ENCODE results near the gene IMMP2L.

IMMP2L gene

DNA sequence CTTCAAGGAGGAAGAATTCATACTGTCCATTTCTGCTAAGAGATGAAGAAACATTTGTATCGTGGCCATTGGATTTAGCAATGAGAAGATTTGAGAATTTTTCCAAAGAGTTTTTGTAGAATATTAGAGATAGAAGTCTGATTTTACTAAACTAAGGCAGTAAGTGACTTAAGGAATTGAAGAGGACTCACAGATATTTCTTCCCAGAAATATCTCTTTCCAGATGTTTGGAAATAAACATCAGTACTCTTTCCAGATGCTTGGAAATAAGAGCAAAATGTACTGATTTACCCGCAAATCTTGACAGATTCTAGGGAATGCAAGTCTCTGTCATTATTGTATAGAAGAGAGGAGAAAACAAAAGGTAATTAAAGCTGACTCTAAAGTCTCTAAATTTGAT is 91.3 kb downstream of the IMMP2L start:
- TF ChIP-seq SIN3A (IDR thresholded peaks at IDR 0.05; ENCODE audit: borderline replicate concordance, insufficient read depth, low read length) (no peak), FOXP2 (optimal IDR thresholded peaks at IDR 0.05; ENCODE audit: borderline replicate concordance, extremely low read depth, extremely low read length, insufficient read depth) (no peak), POLR2AphosphoS5 (IDR thresholded peaks at IDR 0.05; ENCODE audit: low read depth, low read length) (no peak), TAF1 (IDR thresholded peaks at IDR 0.05; ENCODE audit: borderline replicate concordance, insufficient read depth, low read length) (no peak)
- TF ChIP-seq, protein P1, sequence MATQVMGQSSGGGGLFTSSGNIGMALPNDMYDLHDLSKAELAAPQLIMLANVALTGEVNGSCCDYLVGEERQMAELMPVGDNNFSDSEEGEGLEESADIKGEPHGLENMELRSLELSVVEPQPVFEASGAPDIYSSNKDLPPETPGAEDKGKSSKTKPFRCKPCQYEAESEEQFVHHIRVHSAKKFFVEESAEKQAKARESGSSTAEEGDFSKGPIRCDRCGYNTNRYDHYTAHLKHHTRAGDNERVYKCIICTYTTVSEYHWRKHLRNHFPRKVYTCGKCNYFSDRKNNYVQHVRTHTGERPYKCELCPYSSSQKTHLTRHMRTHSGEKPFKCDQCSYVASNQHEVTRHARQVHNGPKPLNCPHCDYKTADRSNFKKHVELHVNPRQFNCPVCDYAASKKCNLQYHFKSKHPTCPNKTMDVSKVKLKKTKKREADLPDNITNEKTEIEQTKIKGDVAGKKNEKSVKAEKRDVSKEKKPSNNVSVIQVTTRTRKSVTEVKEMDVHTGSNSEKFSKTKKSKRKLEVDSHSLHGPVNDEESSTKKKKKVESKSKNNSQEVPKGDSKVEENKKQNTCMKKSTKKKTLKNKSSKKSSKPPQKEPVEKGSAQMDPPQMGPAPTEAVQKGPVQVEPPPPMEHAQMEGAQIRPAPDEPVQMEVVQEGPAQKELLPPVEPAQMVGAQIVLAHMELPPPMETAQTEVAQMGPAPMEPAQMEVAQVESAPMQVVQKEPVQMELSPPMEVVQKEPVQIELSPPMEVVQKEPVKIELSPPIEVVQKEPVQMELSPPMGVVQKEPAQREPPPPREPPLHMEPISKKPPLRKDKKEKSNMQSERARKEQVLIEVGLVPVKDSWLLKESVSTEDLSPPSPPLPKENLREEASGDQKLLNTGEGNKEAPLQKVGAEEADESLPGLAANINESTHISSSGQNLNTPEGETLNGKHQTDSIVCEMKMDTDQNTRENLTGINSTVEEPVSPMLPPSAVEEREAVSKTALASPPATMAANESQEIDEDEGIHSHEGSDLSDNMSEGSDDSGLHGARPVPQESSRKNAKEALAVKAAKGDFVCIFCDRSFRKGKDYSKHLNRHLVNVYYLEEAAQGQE (IDR thresholded peaks at IDR 0.05; ENCODE audit: insufficient read depth in 1 of 2, low read depth in 2 of 2, low read length in 2 of 2) = no peak

DNA sequence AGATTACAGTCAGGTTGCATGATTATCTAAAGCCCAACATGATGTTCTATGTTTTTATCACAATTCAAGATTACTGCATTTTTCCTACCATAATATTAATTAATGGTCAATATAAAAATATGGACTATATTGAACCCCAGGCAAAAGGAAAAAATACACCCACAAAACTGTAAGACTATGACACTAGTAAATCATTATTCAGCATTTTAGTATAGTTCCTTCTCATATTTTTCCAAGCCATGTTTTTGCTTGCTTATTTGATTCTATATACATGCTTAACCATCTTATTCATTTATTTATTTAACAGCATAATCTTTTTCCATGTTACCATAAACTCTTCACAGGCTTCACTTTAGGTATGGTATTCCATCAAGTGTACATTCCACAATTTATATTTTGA is 101.6 kb downstream of the IMMP2L start:
- TF ChIP-seq POLR2AphosphoS5 (IDR thresholded peaks at IDR 0.05; ENCODE audit: low read depth, low read length) (no peak), SIN3A (IDR thresholded peaks at IDR 0.05; ENCODE audit: borderline replicate concordance, insufficient read depth, low read length) (no peak), TAF1 (IDR thresholded peaks at IDR 0.05; ENCODE audit: borderline replicate concordance, insufficient read depth, low read length) (no peak), FOXP2 (optimal IDR thresholded peaks at IDR 0.05; ENCODE audit: borderline replicate concordance, extremely low read depth, extremely low read length, insufficient read depth) (no peak)
- TF ChIP-seq, protein P1 (IDR thresholded peaks at IDR 0.05; ENCODE audit: insufficient read depth in 1 of 2, low read depth in 2 of 2, low read length in 2 of 2) = no peak

DNA sequence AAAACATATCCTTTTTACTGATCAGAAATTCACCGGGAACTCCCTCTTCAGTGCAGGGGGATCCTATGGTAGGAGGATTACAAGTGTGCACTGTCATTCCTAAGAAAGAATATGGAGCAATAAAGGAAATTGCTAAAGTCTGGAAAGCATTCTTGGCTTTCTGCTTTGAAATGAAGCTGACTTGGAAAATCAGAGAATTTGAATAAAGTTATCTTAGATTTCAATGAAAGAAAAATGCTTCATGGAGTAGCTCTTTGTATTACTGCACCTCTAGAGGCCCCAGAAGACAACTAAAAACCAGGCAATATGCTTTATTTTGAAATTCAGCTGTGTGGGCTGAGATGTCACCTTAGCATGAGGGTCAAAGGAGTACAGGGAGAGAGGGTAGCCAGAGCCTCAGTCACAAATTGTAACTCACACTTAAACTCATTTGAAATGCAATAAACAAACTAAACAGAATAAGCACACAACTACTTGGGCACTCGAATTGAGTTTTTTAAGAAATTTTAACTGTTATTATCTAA is 102.5 kb downstream of the IMMP2L start:
- TF ChIP-seq POLR2AphosphoS5 (IDR thresholded peaks at IDR 0.05; ENCODE audit: low read depth, low read length) = no peak
- no peak for TF ChIP-seq TAF1 (IDR thresholded peaks at IDR 0.05; ENCODE audit: borderline replicate concordance, insufficient read depth, low read length)
- TF ChIP-seq SIN3A (IDR thresholded peaks at IDR 0.05; ENCODE audit: borderline replicate concordance, insufficient read depth, low read length) = no peak
- TF ChIP-seq FOXP2 (optimal IDR thresholded peaks at IDR 0.05; ENCODE audit: borderline replicate concordance, extremely low read depth, extremely low read length, insufficient read depth) = no peak
- TF ChIP-seq, protein P1 (IDR thresholded peaks at IDR 0.05; ENCODE audit: insufficient read depth in 1 of 2, low read depth in 2 of 2, low read length in 2 of 2) = no peak

DNA sequence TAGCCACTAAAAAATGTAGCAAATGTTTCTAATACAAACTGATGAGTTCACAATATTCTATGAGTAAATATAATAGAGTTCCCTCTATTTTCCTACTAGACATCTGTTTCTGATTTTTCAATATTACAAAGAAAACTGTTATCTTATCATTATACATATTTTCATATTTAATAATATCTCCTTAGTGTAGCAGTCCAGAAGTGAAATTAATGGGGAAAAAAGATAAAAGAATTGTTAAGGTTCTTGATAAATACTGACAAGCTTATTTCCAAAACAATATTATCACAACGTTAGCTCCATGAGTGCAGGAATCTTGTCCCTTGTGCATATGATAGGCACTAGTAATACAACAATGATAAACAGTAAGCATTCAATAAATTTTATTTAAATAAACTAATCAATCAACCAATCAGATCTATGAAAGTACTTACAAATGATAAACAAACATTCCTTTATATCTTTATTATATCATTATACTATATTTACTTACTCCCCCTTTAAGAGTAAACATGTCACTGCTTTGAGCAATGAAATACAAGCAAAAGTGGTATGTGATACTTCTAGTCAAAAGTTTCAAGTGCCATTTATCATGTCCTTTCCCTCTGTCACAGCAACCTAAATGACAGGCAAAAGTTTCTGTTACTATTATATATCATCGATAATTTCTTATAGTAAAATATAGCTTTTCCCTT is 103.1 kb downstream of the IMMP2L start:
- TF ChIP-seq, protein P1 (IDR thresholded peaks at IDR 0.05; ENCODE audit: insufficient read depth in 1 of 2, low read depth in 2 of 2, low read length in 2 of 2) = no peak
- TF ChIP-seq POLR2AphosphoS5 (IDR thresholded peaks at IDR 0.05; ENCODE audit: low read depth, low read length) = no peak
- TF ChIP-seq TAF1 (IDR thresholded peaks at IDR 0.05; ENCODE audit: borderline replicate concordance, insufficient read depth, low read length) = no peak
- no peak for TF ChIP-seq FOXP2 (optimal IDR thresholded peaks at IDR 0.05; ENCODE audit: borderline replicate concordance, extremely low read depth, extremely low read length, insufficient read depth)
- no peak for TF ChIP-seq SIN3A (IDR thresholded peaks at IDR 0.05; ENCODE audit: borderline replicate concordance, insufficient read depth, low read length)
